ENCODE data around the gene TLX2.

The TLX2 gene

DNA sequence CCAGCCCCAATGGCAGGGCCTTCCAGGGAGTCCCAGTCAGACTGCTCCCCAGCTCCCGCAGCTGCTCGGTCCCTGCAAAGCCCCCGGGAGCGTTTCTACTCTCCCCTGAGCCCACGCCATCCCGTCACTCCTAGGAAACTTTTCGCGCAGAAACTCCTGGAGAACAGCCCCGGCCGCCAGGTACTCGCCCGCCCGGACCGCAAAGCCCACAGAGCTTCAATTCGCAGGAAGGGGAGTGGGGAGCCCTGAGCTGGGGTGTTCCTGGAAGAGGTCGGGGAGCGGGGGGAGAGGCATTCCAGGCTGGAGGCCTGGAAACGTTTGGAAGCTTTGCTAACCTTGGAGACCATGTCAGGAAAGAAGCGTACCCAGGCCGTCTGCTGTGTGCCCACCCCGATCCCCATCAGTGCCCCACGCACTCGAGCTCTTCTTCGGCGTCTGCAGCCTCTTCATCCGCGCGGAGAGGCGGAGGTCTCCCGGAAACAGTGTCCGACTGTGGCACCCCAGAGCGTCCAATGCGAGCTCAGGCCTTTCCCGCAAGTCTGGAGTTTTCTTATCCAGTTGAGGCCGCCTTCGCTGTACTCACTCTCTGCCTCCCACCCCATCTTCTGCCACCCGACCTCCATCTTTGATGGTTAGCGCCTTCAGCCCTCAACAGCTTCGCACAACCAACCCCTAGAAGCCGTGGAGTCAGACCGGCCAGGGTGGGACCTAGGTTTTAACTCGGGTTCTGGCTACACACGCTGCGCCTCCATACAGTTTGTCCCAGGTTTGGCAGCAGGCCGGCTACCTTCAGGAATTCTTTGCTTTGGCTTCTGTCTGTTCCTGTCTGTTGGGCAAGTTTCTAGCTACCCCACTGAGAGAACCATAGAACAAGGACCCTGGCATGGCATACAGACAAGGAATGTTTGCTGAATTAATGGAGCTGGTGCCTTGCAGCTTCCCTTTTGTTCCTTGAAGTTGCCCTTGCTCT is 10.5 kb upstream of the TLX2 start:
- no peak for DNase-seq (ENCODE audit: low spot score)
- TF ChIP-seq, protein P1, sequence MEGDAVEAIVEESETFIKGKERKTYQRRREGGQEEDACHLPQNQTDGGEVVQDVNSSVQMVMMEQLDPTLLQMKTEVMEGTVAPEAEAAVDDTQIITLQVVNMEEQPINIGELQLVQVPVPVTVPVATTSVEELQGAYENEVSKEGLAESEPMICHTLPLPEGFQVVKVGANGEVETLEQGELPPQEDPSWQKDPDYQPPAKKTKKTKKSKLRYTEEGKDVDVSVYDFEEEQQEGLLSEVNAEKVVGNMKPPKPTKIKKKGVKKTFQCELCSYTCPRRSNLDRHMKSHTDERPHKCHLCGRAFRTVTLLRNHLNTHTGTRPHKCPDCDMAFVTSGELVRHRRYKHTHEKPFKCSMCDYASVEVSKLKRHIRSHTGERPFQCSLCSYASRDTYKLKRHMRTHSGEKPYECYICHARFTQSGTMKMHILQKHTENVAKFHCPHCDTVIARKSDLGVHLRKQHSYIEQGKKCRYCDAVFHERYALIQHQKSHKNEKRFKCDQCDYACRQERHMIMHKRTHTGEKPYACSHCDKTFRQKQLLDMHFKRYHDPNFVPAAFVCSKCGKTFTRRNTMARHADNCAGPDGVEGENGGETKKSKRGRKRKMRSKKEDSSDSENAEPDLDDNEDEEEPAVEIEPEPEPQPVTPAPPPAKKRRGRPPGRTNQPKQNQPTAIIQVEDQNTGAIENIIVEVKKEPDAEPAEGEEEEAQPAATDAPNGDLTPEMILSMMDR (IDR thresholded peaks at IDR 0.05; ENCODE audit: extremely low read depth, missing control alignments), result no peak

DNA sequence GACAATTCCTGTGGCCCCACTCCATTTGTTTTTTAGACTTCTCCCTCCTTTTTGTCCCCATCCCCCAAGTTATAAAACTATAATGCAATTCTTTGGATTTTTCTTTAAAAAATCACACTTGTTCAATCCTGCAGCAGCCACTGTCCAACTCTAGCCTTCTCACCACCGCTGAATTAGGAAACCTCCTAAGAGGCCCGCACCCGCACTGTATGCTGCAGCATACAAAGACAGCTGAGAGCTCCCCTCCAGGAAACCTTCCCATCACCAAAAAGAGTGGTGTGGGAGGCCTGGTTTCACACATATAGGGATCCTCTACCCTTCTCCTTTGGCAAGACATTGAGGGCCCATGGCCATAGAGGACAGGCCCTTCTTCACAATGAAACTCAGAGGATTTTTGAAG is 9.7 kb upstream of the TLX2 start:
- TF ChIP-seq, protein P1 (IDR thresholded peaks at IDR 0.05; ENCODE audit: extremely low read depth, missing control alignments), result no peak
- DNase-seq (ENCODE audit: low spot score), result no peak

DNA sequence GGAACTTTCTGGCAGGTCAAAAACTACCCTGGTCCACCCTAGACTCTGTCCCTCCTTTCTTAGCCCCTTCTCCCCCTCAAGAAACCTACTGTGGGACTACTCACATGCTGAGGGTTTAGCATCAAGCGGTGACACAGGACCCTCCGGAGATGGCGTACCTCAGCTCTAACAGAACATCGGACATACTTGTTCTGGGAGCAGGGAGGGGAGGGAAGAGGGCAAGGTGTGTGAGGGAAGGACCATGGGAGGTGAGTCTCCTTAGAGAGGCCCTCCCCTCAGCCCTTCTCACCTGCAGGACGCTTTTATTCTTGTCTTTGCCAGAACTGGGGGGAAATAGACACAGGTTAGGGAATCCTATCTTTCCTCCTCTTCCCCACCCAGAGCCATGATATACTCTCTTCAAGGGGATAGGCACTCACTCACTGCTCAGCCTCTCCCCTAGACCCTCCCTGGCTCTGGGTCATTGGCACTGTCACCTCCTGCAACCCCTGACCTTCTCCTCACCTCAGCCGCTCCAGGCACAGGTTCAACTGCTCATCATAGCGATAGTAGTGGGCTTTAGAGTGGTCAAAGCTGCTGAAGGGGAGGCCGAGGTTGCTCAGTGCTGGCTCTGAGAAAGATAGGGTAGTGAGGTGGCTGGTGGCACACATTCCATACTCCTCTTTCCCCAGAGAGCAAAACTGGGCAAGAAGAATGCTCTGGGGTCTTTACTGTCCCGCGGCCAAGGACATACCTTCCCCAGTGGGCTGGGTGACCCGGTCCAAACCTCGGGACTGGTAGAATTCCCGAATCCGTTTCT is 8.6 kb upstream of the TLX2 start:
- DNase-seq (ENCODE audit: low spot score), result no peak
- TF ChIP-seq, protein P1 (IDR thresholded peaks at IDR 0.05; ENCODE audit: extremely low read depth, missing control alignments), result no peak

DNA sequence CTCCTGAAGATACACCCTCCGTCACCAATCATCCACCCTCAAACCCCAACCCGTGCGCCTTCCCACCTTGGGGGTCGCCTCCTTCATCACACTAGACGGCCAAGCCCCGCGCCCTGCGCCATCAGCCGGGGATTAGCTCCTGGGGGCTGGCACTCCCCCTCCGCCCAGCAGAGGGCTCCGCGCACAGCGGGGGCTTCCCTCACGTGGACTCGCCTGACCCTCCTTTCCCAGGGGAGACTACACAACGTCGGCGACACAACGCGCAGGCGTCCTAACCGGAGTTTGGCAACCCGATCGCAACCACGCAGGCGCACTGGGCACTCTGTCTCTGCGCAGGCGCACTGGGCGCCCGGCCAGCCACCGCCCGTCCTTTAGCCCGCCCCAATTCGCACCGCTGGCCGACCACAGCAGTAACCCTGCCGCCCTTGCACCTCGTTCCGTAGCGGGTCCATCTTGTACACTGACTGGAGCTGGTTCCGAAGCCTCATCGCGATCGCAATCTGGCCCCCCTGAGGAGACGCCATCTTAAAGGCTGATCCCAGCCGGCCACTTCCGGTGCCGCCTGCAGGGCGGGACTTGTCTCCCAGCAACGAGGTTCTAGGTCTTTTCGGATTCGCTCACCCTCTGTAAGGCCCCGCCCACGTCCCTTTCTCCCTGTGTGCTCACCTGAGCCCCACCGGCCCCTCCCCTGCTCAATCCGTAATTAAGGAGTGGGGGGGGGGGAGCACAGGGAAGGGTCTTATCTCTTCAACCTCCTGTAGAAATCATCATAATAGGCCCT is 6.9 kb upstream of the TLX2 start, which contains the start of gene PCGF1:
Gene PCGF1, minus strand, starts transcription at position 551 of the 781 bp plus-strand sequence. Its CDS starts 27 bp downstream, at position 524.
- DNase-seq (ENCODE audit: low spot score), result peak; percentile 96
- TF ChIP-seq, protein P1 (IDR thresholded peaks at IDR 0.05; ENCODE audit: extremely low read depth, missing control alignments), result peak; percentile 69

DNA sequence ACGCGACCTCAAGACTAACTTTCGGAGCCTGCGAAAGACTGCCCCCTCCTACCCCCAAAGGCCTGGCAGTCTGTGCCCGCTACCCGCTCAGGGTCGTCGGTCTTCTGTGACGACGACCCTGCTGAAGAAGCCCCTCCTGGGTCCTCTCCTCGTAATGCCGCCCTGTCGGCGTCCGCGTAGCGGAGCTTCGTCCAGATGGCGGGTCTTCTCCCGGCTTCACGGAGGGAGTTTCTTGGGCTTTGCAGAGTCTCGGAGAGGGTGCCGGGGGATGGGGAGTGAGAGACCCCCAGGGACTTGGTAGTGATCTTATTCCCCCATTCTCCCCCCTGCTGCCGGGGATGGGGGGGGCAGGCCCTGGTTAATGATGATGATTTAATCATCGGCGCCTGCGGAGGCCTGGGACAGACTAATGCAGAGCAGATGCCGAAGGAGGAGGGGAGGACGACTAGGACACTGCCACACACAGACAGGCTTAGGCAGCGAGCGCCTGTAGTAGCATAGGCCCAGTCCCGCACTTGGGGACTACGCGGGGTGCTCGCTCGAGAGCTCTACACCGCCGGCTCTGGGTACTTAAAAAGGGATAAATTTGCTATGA is 6.2 kb upstream of the TLX2 start:
- DNase-seq (ENCODE audit: low spot score), result peak; percentile 49
- TF ChIP-seq, protein P1 (IDR thresholded peaks at IDR 0.05; ENCODE audit: extremely low read depth, missing control alignments), result no peak

DNA sequence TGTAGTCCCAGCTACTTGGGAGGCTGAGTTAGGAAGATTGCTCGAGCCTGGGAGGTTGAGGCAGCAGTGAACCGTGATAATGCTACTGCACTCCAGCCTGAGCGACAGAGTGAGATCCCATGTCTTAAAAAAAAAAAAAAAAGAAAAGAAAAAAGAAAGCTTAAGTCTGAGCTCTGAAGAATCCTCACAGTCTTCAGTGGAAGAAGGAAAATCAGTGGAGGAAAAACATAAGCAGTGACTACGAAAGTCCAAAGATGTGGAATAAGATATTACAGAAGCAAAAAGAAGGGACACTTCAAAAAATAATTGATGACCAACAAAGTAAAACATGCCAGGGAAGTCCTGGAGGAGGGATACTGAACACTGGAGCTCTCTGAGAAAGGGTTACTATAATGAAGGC is 4.0 kb upstream of the TLX2 start:
- DNase-seq (ENCODE audit: low spot score), result no peak
- TF ChIP-seq, protein P1 (IDR thresholded peaks at IDR 0.05; ENCODE audit: extremely low read depth, missing control alignments), result no peak

Measured in GM20000 (cell line).